Stimulated activated CD4-positive, alpha-beta T cell treated with anti-CD3 and anti-CD28 coated beads, Interleukin-4, amount 100 ng/mL, for 24 hours (primary cell): Measurements from ENCODE around the gene AHCY.
"Not testable (repeated sequence)": the region's sequence is repeated elsewhere in the genome, so short reads cannot be mapped to it uniquely, and the experiment has no call there.

Experiments
- DNase-seq: peaks from one replicate; pipeline ENCODE4 v3.0.0-alpha.2; 2020

The AHCY gene

GRCh38 chr20:34295284-34295683 lies 7.9 kb downstream of the AHCY start:
- DNase-seq, result no peak

GRCh38 chr20:34294563-34294962 lies 8.6 kb downstream of the AHCY start:
- DNase-seq, result no peak

DNA sequence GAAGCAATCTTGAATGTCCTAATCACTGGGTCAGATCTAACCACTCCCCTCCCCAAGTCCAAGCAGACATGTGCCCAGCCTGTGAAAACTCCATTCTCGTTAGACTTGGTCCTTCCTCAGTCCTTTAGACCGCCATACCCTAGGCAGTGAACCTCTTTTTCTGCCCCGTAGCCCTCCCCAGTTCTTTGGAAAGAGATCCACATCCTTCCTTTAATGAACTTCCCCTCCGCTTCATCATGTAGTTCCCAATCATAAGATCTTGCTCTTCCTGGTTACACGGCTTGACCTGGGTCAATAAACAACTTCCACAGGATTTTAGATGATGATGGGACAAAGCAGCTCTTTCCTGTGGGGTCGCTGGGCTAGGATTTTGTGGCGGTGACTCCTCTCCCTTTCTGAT lies 9.6 kb downstream of the AHCY start:
- no peak for DNase-seq

- no peak for DNase-seq
These were observed 10.0 kb downstream of the AHCY start for GRCh38 chr20:34293119-34293518.

GRCh38 chr20:34292496-34292895 lies 10.7 kb downstream of the AHCY start:
- DNase-seq, result no peak

GRCh38 chr20:34290471-34290870 lies 12.7 kb downstream of the AHCY start:
- no peak for DNase-seq

DNA sequence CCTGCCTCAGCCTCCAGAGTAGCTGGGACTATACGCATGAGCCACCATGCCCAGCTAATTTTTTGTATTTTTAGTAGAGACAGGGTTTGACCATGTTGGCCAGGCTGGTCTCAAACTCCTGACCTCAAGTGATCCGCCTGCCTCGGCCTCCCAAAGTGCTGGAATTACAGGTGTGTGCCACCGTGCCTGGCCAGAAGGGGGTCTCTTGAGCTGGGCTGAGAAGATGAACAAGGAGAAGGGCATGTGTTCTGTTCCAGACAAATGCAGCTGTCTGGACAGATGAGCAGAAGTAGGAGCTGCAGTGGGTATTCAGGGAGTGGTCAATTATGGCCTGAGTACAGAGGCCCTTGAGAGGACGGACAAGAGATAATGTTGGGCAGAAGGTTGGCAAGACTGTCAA lies 15.7 kb downstream of the AHCY start:
- not testable (repeated sequence) for DNase-seq

DNA sequence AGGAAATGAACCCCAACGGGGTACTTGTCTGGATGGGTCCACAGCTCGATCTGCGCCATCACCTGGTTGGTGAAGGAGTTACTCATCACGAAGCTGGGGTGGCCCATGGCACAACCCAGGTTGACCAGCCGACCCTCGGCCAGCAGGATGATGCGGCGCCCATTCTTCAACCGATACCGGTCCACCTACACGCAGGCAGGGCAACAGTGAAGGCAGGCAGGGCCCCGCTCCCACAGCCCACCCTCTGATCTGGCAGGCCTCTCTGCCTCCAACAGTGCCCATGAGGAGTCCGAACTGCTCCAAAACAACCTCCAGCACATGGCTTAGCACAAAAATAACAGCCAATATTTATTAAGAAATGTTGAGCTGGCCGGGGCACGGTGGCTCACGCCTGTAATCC lies 17.7 kb downstream of the AHCY start:
- no peak for DNase-seq

DNA sequence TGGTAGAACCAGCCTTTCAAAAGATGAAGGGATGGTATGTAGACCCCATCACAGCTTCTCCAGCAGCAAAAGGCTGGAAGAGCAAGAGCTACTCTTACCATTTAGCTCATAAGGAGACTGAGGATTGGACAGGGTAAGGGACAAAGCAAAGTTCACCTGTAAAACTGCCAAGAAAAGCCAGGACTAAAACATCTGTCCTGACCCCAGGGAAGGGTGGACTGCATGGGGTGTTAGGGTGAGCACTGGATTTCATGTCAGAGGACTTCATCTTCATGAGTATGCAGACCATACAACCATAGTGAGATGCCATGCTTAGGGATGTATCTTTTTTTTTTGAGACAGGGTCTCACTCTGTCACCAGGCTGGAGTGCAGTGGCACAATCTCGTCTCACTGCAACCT lies 19.3 kb downstream of the AHCY start:
- DNase-seq, result no peak

GRCh38 chr20:34282041-34282440 lies 21.1 kb downstream of the AHCY start:
- DNase-seq, result no peak

DNA sequence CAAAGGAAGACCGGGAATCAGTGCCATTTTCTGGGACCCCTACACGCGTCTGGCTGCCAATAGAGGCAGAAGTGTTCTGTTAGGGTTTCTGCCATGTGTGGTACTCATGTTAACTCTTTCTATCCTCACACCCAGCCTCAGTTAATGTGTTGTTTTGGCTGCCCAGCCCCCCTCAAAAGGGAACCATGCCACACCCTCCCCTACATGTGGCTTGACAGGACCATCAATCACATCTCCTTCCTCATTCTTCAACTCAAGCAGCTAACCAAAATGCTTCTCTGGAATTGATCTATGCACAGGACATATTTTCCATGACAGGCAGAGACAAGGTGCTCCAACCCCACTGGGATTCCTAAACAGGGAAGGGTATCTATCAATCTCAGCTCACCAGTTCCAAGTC lies 22.0 kb downstream of the AHCY start:
- DNase-seq, result no peak

DNA sequence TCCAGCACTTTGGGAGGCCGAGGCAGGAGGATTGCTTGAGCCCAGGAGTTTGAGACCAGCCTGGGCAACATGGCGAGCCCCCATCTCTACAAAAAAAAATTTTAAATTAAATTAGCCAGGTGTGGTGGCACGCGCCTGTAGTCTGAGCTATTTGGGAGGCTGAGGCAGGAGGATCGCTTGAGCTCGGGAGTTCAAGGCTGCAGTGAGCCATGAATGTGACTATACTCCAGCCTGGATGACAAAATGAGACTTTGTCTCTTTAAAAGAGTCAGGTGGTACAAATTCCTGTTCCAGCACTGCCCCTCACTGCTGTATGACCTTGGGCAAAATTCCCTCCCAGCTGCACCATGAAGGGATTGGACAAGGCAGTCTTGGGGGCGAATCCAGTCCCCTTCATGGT lies 28.5 kb downstream of the AHCY start:
- no peak for DNase-seq

DNA sequence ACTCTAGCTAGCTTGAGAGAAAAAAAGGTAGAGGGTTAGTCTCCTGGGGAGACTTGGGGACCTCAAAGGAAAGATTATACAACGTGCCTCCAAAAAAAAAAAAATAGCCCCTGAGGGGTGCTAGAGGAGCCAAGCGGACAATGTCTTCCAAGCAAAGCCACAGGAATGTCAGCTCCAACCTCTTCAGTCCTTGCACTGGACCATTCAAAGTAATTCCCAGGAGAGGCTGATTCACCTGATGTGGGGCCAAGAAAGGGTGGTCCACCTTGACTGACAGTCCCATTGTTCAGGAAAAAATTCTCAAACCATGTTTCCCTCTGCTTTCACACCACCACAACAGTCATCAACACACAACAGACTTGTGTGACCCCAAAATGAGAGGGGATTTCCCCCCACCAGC lies 31.2 kb downstream of the AHCY start:
- DNase-seq, result no peak

- no peak for DNase-seq
These were observed 33.0 kb downstream of the AHCY start for GRCh38 chr20:34269996-34270627.

GRCh38 chr20:34268851-34269636 lies 34.1 kb downstream of the AHCY start:
- no peak for DNase-seq

DNA sequence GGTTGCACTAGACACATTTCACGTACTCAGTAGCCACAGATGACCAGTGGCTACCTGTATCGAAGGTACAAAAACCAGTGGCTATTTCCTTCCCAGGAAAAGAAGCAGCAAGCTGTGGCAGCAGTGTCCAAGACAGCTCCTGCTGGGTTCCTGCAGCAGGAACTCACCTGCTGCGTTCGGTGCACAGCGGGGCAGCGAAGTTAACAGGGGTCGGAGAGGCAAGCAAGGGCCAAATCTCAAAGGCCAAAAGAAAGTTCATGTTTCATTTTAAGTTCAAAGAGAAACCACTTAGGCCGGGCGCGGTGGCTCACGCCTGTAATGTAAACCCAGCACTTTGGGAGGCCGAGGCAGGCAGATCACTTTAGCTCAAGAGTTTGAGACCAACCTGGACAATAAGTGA lies 35.0 kb downstream of the AHCY start:
- DNase-seq, result no peak

- DNase-seq, result no peak
These were observed 39.0 kb downstream of the AHCY start for GRCh38 chr20:34264141-34264540.

- DNase-seq, result not testable (repeated sequence)
These were observed 39.7 kb downstream of the AHCY start for GRCh38 chr20:34263468-34263867.

DNA sequence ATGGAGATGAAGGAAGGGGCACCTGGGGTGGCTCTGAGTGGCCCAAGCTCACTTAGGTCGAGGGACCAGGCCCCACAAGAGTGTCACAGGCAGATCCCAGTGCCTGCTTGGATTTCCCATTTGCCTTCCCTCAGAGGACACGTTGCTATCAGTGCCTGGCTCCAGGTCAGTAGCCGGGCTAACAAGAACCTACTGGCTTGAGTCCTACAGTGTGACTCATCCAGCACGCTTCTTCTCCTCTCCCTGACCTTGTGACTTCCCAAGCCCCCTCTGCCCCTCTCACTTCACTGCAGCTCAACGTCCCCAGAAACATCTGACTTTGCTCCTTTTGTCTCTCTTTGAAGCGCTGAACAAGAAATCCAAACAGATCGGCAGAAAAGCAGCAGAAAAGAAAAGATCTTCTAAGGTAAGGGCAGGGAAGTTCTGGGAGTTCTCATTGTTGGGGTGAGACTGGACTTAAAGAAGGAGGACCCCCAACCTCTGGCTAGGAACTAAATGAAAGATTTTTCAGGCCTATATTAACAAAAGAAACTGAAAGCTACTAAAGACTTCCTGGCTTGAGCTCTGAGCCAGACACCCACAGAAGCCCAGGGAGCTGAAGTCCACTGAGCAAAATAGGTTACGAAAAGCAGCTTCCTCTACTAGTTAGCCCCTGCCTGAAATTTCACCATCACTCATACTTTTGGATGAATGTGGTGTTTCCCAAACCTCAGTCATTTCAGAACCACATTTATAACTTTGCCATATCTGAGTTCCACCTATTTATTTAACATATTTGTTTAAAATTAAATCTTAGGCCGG lies 40.5 kb downstream of the AHCY start:
- DNase-seq, result no peak

- DNase-seq, result no peak
These were observed 42.8 kb downstream of the AHCY start for GRCh38 chr20:34260208-34260942.

DNA sequence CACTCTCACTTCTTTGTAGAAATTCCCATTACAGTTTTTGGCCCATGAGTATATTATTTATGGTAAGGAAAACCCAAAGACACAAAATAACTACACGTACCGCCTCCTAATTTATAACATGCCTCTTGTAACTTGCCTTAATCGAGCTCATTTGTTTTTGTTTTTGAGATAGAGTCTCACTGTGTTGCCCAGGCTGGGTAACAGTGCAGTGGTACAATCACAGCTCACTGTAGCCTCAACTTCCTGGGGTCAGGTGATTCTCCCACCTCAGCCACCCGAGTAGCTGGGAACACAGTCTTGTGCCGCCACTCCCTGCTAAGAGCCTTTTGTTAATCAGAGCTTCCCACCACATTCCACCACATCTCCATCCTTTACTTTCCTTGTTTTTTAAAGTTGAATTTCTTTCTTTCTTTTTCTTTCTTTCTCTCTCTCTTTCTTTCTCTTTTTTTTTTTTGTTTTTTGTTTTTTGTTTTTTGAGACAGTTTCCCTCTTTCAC lies 46.5 kb downstream of the AHCY start:
- DNase-seq, result no peak

GRCh38 chr20:34254979-34255378 lies 48.2 kb downstream of the AHCY start:
- no peak for DNase-seq
